GM12878 (cell line): ENCODE data around the gene FAM9C.

ENCODE experiments used
- CEBPB ChIP-seq, 2 experiments: fragments of 150-350 bp in 1 of 2; IDR thresholded peaks; 2 replicates each; pipeline ENCODE4 v1.6.1; 2012 to 2014; ENCODE audit warnings: low read depth in 2 of 2, low read length in 2 of 2, borderline replicate concordance in 1 of 2, inconsistent platforms in 1 of 2
- CHD2 ChIP-seq: IDR thresholded peaks from 2 replicates; pipeline ENCODE4 v1.6.1; 2011; ENCODE audit warnings: low read depth, low read length, improper control_type of control experiment, borderline replicate concordance
- CTCF ChIP-seq, 3 experiments: IDR thresholded peaks in 2 of 3; conservative IDR thresholded peaks in 1 of 3; 2 replicates each; pipeline ENCODE4 v1.5.1; 2011; ENCODE audit warnings: low read depth in 3 of 3, low read length in 3 of 3, mild to moderate bottlenecking in 3 of 3, control low read depth in 2 of 3, moderate library complexity in 2 of 3, inconsistent platforms in 1 of 3, mixed read lengths in 1 of 3; ENCODE audit not compliant: control insufficient read depth in 2 of 3, insufficient read depth in 1 of 3; ENCODE audit errors: extremely low read depth in 1 of 3
- EP300 ChIP-seq, 2 experiments: fragments of 150-350 bp in 1 of 2; IDR thresholded peaks; 2 replicates each; pipeline ENCODE4 v1.6.1; 2011 to 2012; ENCODE audit warnings: low read depth in 2 of 2, low read length in 2 of 2, borderline replicate concordance in 1 of 2, improper control_type of control experiment in 1 of 2, inconsistent platforms in 1 of 2; ENCODE audit not compliant: control insufficient read depth in 1 of 2
- JUND ChIP-seq: IDR thresholded peaks from 2 replicates; pipeline ENCODE4 v1.6.1; 2012; ENCODE audit warnings: low read depth, mild to moderate bottlenecking, low read length, improper control_type of control experiment, moderate library complexity
- NBN ChIP-seq: fragments of 450-650 bp; IDR thresholded peaks from 2 replicates; pipeline ENCODE4 v1.6.1; 2016
- PML ChIP-seq: IDR thresholded peaks from 2 replicates; pipeline ENCODE4 v1.6.1; 2012; ENCODE audit warnings: low read length, inconsistent platforms
- POLR2AphosphoS5 ChIP-seq: IDR thresholded peaks from 2 replicates; pipeline ENCODE4 v1.6.1; 2011; ENCODE audit warnings: mild to moderate bottlenecking, low read length, inconsistent platforms
- RAD21 ChIP-seq: IDR thresholded peaks from 2 replicates; pipeline ENCODE4 v1.6.1; 2011; ENCODE audit warnings: mild to moderate bottlenecking, low read depth, low read length, moderate library complexity; ENCODE audit not compliant: insufficient read depth
- TAF1 ChIP-seq: IDR thresholded peaks from 2 replicates; pipeline ENCODE4 v1.6.1; 2011; ENCODE audit warnings: mild to moderate bottlenecking, low read depth, low read length, borderline replicate concordance
- ZNF217 ChIP-seq: fragments of 450-650 bp; IDR thresholded peaks from 2 replicates; pipeline ENCODE4 v1.6.1; 2017; ENCODE audit warnings: antibody characterized with exemption, mild to moderate bottlenecking

GRCh38 chrX:13055486-13055885 lies 11.1 kb upstream of the FAM9C start:
- no peak for TF ChIP-seq CEBPB (IDR thresholded peaks at IDR 0.05; ENCODE audit: borderline replicate concordance in 1 of 2, low read depth in 2 of 2, low read length in 2 of 2)
- TF ChIP-seq PML: no peak
- TF ChIP-seq JUND: no peak
- no peak for TF ChIP-seq POLR2AphosphoS5
- TF ChIP-seq CTCF (IDR thresholded peaks at IDR 0.05 in 2 of 3, conservative IDR thresholded peaks at IDR 0.05 in 1 of 3; ENCODE audit: control insufficient read depth in 2 of 3, extremely low read depth in 1 of 3, insufficient read depth in 1 of 3, low read depth in 3 of 3, low read length in 3 of 3): peak in 1 of 3 experiments; percentile 22; a peak in 1 of 6 replicates
- no peak for TF ChIP-seq NBN
- TF ChIP-seq TAF1: no peak
- TF ChIP-seq CHD2: no peak
- peak in 1 of 2 experiments; percentile 40; a peak in 1 of 4 replicates for TF ChIP-seq EP300 (IDR thresholded peaks at IDR 0.05; ENCODE audit: borderline replicate concordance in 1 of 2, control insufficient read depth in 1 of 2, low read depth in 2 of 2, low read length in 2 of 2)
- TF ChIP-seq ZNF217: no peak
- TF ChIP-seq RAD21: 0 out of 2 replicates have a peak, but pooled peaks have one; percentile 14
